Choroid plexus epithelial cell (primary cell): ENCODE measurements around the gene ATG101.

Experiments
- DNase-seq: peaks from one replicate; pipeline ENCODE4 v3.0.0-alpha.2; 2010; ENCODE audit warnings: low read depth
- H3K4me3 ChIP-seq: 2 replicates; pipeline ENCODE4 v1.5.1; 2011; ENCODE audit warnings: low read depth, mild to moderate bottlenecking, control low read depth, low read length, moderate library complexity
- TF ChIP-seq, protein P1 (sequence below): conservative IDR thresholded peaks from 2 replicates; pipeline ENCODE4 v1.5.1; 2011; ENCODE audit warnings: low read depth, mild to moderate bottlenecking, control low read depth, inconsistent platforms, low read length, moderate library complexity

The ATG101 gene

GRCh38 chr12:52082669-52082987, 12.8 kb downstream of the ATG101 start:
- DNase-seq = no peak
- TF ChIP-seq, protein P1, sequence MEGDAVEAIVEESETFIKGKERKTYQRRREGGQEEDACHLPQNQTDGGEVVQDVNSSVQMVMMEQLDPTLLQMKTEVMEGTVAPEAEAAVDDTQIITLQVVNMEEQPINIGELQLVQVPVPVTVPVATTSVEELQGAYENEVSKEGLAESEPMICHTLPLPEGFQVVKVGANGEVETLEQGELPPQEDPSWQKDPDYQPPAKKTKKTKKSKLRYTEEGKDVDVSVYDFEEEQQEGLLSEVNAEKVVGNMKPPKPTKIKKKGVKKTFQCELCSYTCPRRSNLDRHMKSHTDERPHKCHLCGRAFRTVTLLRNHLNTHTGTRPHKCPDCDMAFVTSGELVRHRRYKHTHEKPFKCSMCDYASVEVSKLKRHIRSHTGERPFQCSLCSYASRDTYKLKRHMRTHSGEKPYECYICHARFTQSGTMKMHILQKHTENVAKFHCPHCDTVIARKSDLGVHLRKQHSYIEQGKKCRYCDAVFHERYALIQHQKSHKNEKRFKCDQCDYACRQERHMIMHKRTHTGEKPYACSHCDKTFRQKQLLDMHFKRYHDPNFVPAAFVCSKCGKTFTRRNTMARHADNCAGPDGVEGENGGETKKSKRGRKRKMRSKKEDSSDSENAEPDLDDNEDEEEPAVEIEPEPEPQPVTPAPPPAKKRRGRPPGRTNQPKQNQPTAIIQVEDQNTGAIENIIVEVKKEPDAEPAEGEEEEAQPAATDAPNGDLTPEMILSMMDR = no peak
- no peak overlapping the region for H3K4me3 ChIP-seq

DNA sequence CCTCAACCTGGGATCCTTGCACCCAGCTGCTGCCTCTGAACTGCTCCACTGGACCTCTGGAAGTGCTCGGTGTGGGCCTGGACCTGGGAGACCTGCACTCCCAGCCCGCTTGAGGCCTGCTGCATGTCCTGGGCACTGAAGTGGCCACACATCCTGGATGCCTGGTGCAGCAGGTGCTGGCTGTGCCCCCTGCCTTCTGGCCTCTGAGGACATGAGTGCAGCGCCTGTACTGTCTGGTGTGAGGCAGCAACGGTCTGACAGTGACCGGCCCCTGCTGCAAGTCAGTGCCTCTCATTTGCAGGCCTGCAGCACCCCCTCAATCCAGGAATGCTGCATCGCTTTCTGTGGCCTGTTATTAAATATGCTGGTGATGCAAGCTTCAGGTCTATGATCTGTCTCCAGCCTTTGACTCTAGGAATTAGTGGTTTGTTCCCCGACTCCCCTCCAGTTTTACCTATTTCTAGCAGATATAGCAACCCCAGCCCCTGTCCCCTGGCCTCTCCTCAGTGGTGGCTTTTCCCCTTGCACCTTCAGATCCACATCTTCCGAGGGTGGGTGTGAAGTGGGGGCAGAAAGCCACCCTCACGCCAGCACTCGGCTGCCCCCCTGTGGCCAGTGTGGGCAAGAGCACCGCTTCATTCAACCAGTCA, 13.3 kb downstream of the ATG101 start:
- no peak overlapping the region for H3K4me3 ChIP-seq

DNA sequence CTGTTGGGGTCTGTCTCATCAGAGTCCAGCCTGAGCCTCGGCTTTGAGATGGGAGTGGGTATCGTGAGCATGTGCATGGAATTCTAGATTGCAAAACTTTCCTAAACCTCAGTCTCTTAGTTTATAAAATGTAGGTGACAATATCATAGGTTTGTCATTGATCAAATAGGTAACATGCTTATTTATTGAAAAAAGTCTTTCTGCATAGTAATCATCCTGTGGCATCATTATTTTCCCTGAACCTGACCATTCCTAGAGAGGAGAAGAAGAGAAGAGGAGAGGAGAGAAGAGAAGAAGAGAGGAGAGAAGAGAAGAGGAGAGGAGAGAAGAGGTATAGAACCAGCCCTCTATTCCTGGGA, 13.8 kb downstream of the ATG101 start:
- H3K4me3 ChIP-seq = no peak overlapping the region
- TF ChIP-seq, protein P1 = no peak
- no peak for DNase-seq

More for the DNA sequence above, 13.3 kb downstream of the ATG101 start:
- DNase-seq = peak; percentile 77
- TF ChIP-seq, protein P1 = peak; percentile 97

GRCh38 chr12:52084491-52085231, 14.9 kb downstream of the ATG101 start:
- TF ChIP-seq, protein P1 = no peak
- no peak overlapping the region for H3K4me3 ChIP-seq
- DNase-seq = no peak

GRCh38 chr12:52085682-52086180, 16.0 kb downstream of the ATG101 start:
- no peak for DNase-seq
- no peak overlapping the region for H3K4me3 ChIP-seq
- TF ChIP-seq, protein P1 = no peak

- H3K4me3 ChIP-seq = no peak overlapping the region
- TF ChIP-seq, protein P1 = no peak
- no peak for DNase-seq
Measured at GRCh38 chr12:52086366-52086765, 16.6 kb downstream of the ATG101 start.
